K562 (cell line): ENCODE data around the gene SCYL3. TPM values are rescaled to one million over a fixed set of nuclear protein-coding genes. Genes with fewer than 3 reads are reported as not detected.

Experiments
- ATAC-seq: fragments of 200-7000 bp; cut with Tn5 transposase; 3 replicates; pipeline ENCODE4 v1.9.1; 2020; ENCODE audit warnings: moderate library complexity
- BruUV-seq: library from RNA; stranded (reverse); fragments of 400-500 nt; replicated peaks from 2 replicates; lab custom pipeline; 2021; lab: Mats Ljungman, UMichigan
- CTCF ChIA-PET: fragments of 300-600 bp; formaldehyde crosslinking; extraction: SDS; loops from one replicate; lab custom pipeline; 2021; ENCODE audit warnings: low intra/inter-chr PET ratio; lab: Yijun Ruan, JAX
- POLR2A ChIA-PET: fragments of 300-600, 350-650 bp; sonication (Branson Sonifier 250); formaldehyde crosslinking; extraction: SDS; loops from one replicate; lab custom pipeline; 2021; ENCODE audit warnings: antibody characterized with exemption, inconsistent platforms; lab: Yijun Ruan, JAX
- DNase-seq, 4 experiments: peaks; one replicate each; pipeline versions ENCODE4 v3.0.0 to v3.0.0-alpha.2; 2011 to 2018; ENCODE audit warnings: low spot score in 3 of 4, mixed read lengths in 3 of 4; ENCODE audit errors: extremely low read depth in 1 of 4
- FAIRE-seq: peaks from 2 replicates; lab custom pipeline; 2011; peaks lifted over from hg19 to GRCh38; lab: Jason Lieb, UNC
- H2AFZ ChIP-seq: 2 replicates; pipeline ENCODE4 v1.6.0; 2011; ENCODE audit warnings: low read depth, low read length, control low read depth, inconsistent platforms
- H3K27ac ChIP-seq: fragments of 200-600 bp; 3 replicates; pipeline ENCODE4 v1.8.0; 2011; ENCODE audit warnings: low read depth, mild to moderate bottlenecking, control low read depth, inconsistent platforms, low read length, moderate library complexity, mixed read lengths; ENCODE audit errors: extremely low read depth
- H3K27me3 ChIP-seq, 2 experiments: fragments of 300-600 bp in 1 of 2; 2 replicates in 1 of 2; 3 replicates in 1 of 2; pipeline versions ENCODE4 v1.6.0 to v1.8.0; 2011; ENCODE audit warnings: inconsistent platforms in 2 of 2, low read length in 2 of 2, mild to moderate bottlenecking in 1 of 2, mixed read lengths in 1 of 2, moderate library complexity in 1 of 2; ENCODE audit not compliant: control insufficient read depth in 2 of 2, insufficient read depth in 2 of 2
- H3K36me3 ChIP-seq: fragments of 300-600 bp; 3 replicates; pipeline ENCODE4 v1.8.0; 2011; ENCODE audit warnings: mild to moderate bottlenecking, low read length, inconsistent platforms; ENCODE audit not compliant: control insufficient read depth, insufficient read depth
- H3K4me1 ChIP-seq, 2 experiments: fragments of 200-600 bp in 1 of 2; replicated peaks in 1 of 2; 2 replicates in 1 of 2; 3 replicates in 1 of 2; pipeline versions ENCODE4 v1.5.1 to v1.8.0; 2011; ENCODE audit warnings: inconsistent platforms in 2 of 2, low read length in 2 of 2, mild to moderate bottlenecking in 1 of 2, mixed read lengths in 1 of 2, moderate library complexity in 1 of 2; ENCODE audit not compliant: control insufficient read depth in 2 of 2, insufficient read depth in 2 of 2
- H3K4me2 ChIP-seq: 2 replicates; pipeline ENCODE4 v1.6.1; 2011; ENCODE audit warnings: low read length, control low read depth, inconsistent platforms, mixed read lengths; ENCODE audit not compliant: insufficient read depth
- H3K4me3 ChIP-seq: fragments of 200-600 bp; sonication (generic), shearing (Covaris generic); 2 replicates; pipeline ENCODE4 v1.5.1; 2016; ENCODE audit warnings: control low read depth, inconsistent platforms
- H3K79me2 ChIP-seq: fragments of 200-600 bp; 3 replicates; pipeline ENCODE4 v1.8.0; 2011; ENCODE audit warnings: low read length, inconsistent platforms; ENCODE audit not compliant: control insufficient read depth, insufficient read depth
- H3K9ac ChIP-seq, 2 experiments: 2 replicates each; pipeline versions ENCODE4 v1.6.0 to v1.6.1; 2011; ENCODE audit warnings: low read depth in 2 of 2, low read length in 2 of 2, control low read depth in 1 of 2, inconsistent platforms in 1 of 2, mild to moderate bottlenecking in 1 of 2, mixed read lengths in 1 of 2; ENCODE audit not compliant: insufficient read depth in 1 of 2
- H3K9me1 ChIP-seq: one replicate; pipeline ENCODE4 v1.6.0; 2011; ENCODE audit warnings: inconsistent platforms, mild to moderate bottlenecking, low read length, moderate library complexity; ENCODE audit not compliant: control insufficient read depth, insufficient read depth
- H3K9me3 ChIP-seq: replicated peaks from 2 replicates; pipeline ENCODE4 v1.5.1; 2011; ENCODE audit warnings: low read depth, low read length, inconsistent platforms; ENCODE audit not compliant: control insufficient read depth, insufficient read depth
- H4K20me1 ChIP-seq: replicated peaks from 2 replicates; pipeline ENCODE4 v1.6.1; 2011; ENCODE audit warnings: low read length, inconsistent platforms, mixed read lengths; ENCODE audit not compliant: control insufficient read depth, insufficient read depth
- EP400 ChIP-seq: fragments of 450-650 bp; IDR thresholded peaks from 2 replicates; pipeline ENCODE4 v1.6.1; 2017; ENCODE audit warnings: antibody characterized with exemption, mild to moderate bottlenecking, moderate library complexity
- ETS2 ChIP-seq: IDR thresholded peaks from 2 replicates; pipeline ENCODE4 v1.6.1; 2016; ENCODE audit warnings: borderline replicate concordance, missing genetic modification characterization, mild to moderate bottlenecking, moderate library complexity, missing compliant biosample characterization; ENCODE audit not compliant: poor library complexity, severe bottlenecking
- GABPB2 ChIP-seq: fragments of 250-450 bp; sonication (Bioruptor Pico); conservative IDR thresholded peaks from 2 replicates; pipeline ENCODE4 v1.5.1; 2021; ENCODE audit warnings: mild to moderate bottlenecking
- HIVEP1 ChIP-seq: fragments of 250-450 bp; sonication (Bioruptor Pico); IDR thresholded peaks from 2 replicates; pipeline ENCODE4 v1.4.0; 2020; ENCODE audit warnings: mild to moderate bottlenecking
- JUNB ChIP-seq: fragments of 450-650 bp; formaldehyde crosslinking; conservative IDR thresholded peaks from 2 replicates; pipeline ENCODE4 v1.4.0; 2020; ENCODE audit warnings: mild to moderate bottlenecking
- MAFG ChIP-seq: fragments of 450-650 bp; conservative IDR thresholded peaks from 2 replicates; pipeline ENCODE4 v1.6.1; 2016; ENCODE audit warnings: missing genetic modification characterization, missing compliant biosample characterization
- MAFK ChIP-seq: IDR thresholded peaks from 2 replicates; pipeline ENCODE4 v1.6.1; 2011; ENCODE audit warnings: low read length, improper control_type of control experiment
- MTF1 ChIP-seq: fragments of 250-450 bp; sonication (Bioruptor Pico); IDR thresholded peaks from 2 replicates; pipeline ENCODE4 v1.9.0; 2021; ENCODE audit warnings: moderate library complexity, mild to moderate bottlenecking, inconsistent platforms, borderline replicate concordance
- SIRT6 ChIP-seq: IDR thresholded peaks from one replicate; pipeline ENCODE4 v1.6.1; 2012; ENCODE audit warnings: low read depth, mild to moderate bottlenecking, control low read depth, inconsistent platforms, low read length, moderate library complexity
- SMAD3 ChIP-seq: fragments of 450-650 bp; formaldehyde crosslinking; conservative IDR thresholded peaks from 2 replicates; pipeline ENCODE4 v1.4.0; 2020; ENCODE audit warnings: mild to moderate bottlenecking
- SRSF7 ChIP-seq: fragments of 200-400 bp; formaldehyde crosslinking; optimal IDR thresholded peaks from 2 replicates; pipeline ENCODE3; 2017; ENCODE audit warnings: mild to moderate bottlenecking, low read depth, low read length
- THRB ChIP-seq: fragments of 450-650 bp; formaldehyde crosslinking; conservative IDR thresholded peaks from 2 replicates; pipeline ENCODE4 v1.4.0; 2022; ENCODE audit warnings: mild to moderate bottlenecking, missing genetic modification characterization
- ZBTB5 ChIP-seq: fragments of 450-650 bp; IDR thresholded peaks from 2 replicates; pipeline ENCODE4 v1.6.1; 2017; ENCODE audit warnings: antibody characterized with exemption
- ZNF184 ChIP-seq: sonication (generic); formaldehyde crosslinking; IDR thresholded peaks from 2 replicates; pipeline ENCODE4 v1.5.0; 2020; ENCODE audit warnings: missing genetic modification reagents
- ZNF511 ChIP-seq: sonication (generic); formaldehyde crosslinking; IDR thresholded peaks from 2 replicates; pipeline ENCODE4 v1.8.0; 2022; ENCODE audit warnings: mild to moderate bottlenecking, missing genetic modification reagents
- WGBS: fragments of 100-300 bp; shearing (Covaris generic); methylation state at CpG from one replicate; pipeline ENCODE4 v1.1.6; 2016; ENCODE audit warnings: low coverage, mixed read lengths; ENCODE audit not compliant: insufficient coverage; ENCODE audit errors: missing lambda C conversion rate; 5-methylcytosine and 5-hydroxymethylcytosine counted together
- in situ Hi-C: fragments of 300-500 bp; cut with MboI; formaldehyde crosslinking; loops from 4 replicates; pipeline ENCODE4 v1.15.0; 2018; ENCODE audit warnings: inconsistent platforms, mixed read lengths
- intact Hi-C: fragments of 100-400 bp; cut with micrococcal nuclease; formaldehyde crosslinking; loops from 2 replicates; pipeline ENCODE4 v1.14.2; 2022
- polyA plus RNA-seq, 8 experiments: library from polyadenylated mRNA; depleted of rRNA in 4 of 8; stranded (reverse) in 5 of 8; unstranded in 3 of 8; fragments of >200 nt; fragmentation: Nextera tagmentation in 2 of 8; fragmentation: Illumina TruSeq in 1 of 8; extraction: Ambion mirVana in 2 of 8; extraction: Trizol in 1 of 8; gene quantifications; 2 replicates each; pipeline versions ENCODE4 v1.2.1 to v1.2.3, GENCODE V29; 2011 to 2014; ENCODE audit warnings: inconsistent platforms in 1 of 8, missing spikeins in 1 of 8
- total RNA-seq, 7 experiments: library from RNA; depleted of rRNA in 6 of 7; stranded (reverse); fragments of >200 nt in 6 of 7; fragmentation: Illumina TruSeq in 2 of 7; extraction: Trizol in 2 of 7; gene quantifications; 2 replicates each; pipeline versions ENCODE4 v1.2.1 to v1.2.3, GENCODE V29; 2011 to 2021; ENCODE audit warnings: low replicate concordance in 1 of 7
- TF ChIP-seq, protein P1 (sequence below): fragments of 450-650 bp; IDR thresholded peaks from 2 replicates; pipeline ENCODE4 v1.7.0; 2016; ENCODE audit warnings: borderline replicate concordance

The SCYL3 gene
- total and polyA plus RNA-seq, 9 of the 15 experiments (the other 6 are each of a cell fraction or from before 2014, with no cell fraction given) = 3.6 to 11.4 (median 7.1) TPM

GRCh38 chr1:169835647-169836046 is 58.0 kb downstream of the SCYL3 start:
- DNase-seq (no peak), FAIRE-seq (no peak), ATAC-seq (no peak)
- Histone ChIP-seq H3K9ac (no peak overlapping the region), H2AFZ (no peak overlapping the region), H4K20me1 (no peaks in the 10 kb centered on the region), H3K27me3 (no peaks in the 10 kb centered on the region), H3K9me3 (no peaks in the 10 kb centered on the region), H3K4me2 (no peak overlapping the region), H3K4me1 (no peaks in the 10 kb centered on the region), H3K4me3 (no peak overlapping the region), H3K27ac (no peak overlapping the region), H3K9me1 (no peaks in the 10 kb centered on the region), H3K36me3 (peaks cover 83% of the 10 kb centered on the region), H3K79me2 (peaks cover 5% of the 10 kb centered on the region; the same call in 1 of the 3 replicates)
- intact Hi-C loops = no loop called here
- in situ Hi-C loops = no loop called here
- BruUV-seq = no TSS peak
- ChIA-PET POLR2A (no interaction called here), CTCF (no interaction called here)
- no peak for TF ChIP-seq ZNF511 (CRISPR knock-in tag)
- TF ChIP-seq MTF1 (CRISPR knock-in tag) = no peak
- TF ChIP-seq, protein P1, sequence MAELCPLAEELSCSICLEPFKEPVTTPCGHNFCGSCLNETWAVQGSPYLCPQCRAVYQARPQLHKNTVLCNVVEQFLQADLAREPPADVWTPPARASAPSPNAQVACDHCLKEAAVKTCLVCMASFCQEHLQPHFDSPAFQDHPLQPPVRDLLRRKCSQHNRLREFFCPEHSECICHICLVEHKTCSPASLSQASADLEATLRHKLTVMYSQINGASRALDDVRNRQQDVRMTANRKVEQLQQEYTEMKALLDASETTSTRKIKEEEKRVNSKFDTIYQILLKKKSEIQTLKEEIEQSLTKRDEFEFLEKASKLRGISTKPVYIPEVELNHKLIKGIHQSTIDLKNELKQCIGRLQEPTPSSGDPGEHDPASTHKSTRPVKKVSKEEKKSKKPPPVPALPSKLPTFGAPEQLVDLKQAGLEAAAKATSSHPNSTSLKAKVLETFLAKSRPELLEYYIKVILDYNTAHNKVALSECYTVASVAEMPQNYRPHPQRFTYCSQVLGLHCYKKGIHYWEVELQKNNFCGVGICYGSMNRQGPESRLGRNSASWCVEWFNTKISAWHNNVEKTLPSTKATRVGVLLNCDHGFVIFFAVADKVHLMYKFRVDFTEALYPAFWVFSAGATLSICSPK = no peak
- no peak for TF ChIP-seq SIRT6
- TF ChIP-seq ZNF184 (CRISPR knock-in tag) = no peak
- no peak for TF ChIP-seq ETS2 (tag)
- no peak for TF ChIP-seq HIVEP1 (CRISPR knock-in tag)
- no peak for TF ChIP-seq MAFK
- no peak for TF ChIP-seq SRSF7
- no peak for TF ChIP-seq EP400
- no peak for TF ChIP-seq THRB (CRISPR knock-in tag)
- TF ChIP-seq JUNB (CRISPR knock-in tag) = no peak
- TF ChIP-seq GABPB2 (CRISPR knock-in tag) = no peak
- no peak for TF ChIP-seq SMAD3
- TF ChIP-seq MAFG (tag) = no peak
- no peak for TF ChIP-seq ZBTB5
- WGBS = 94% methylated on average over 1 of the region's 1 CpG
